Hindlimb muscle (tissue), 1 donor: ENCODE measurements around the gene EXT2. TPM values are rescaled to one million over a fixed set of nuclear protein-coding genes. Genes with fewer than 3 reads are reported as not detected.

ENCODE experiments used
- DNase-seq: peaks from one replicate; pipeline ENCODE4 v3.0.0-alpha.2; 2013
- polyA plus RNA-seq: library from polyadenylated mRNA; unstranded; fragments of 120-200 nt; gene quantifications from one replicate; pipeline ENCODE4 v1.2.1, GENCODE V29; 2013; ENCODE audit not compliant: insufficient read length

EXT2 gene
- polyA plus RNA-seq = 50.3 TPM

GRCh38 chr11:44095506-44096359 is at the start of gene EXT2:
Gene EXT2, plus strand, starts transcription at chr11:44095678. Its CDS starts 12,035 bp downstream, at chr11:44107713.
- DNase-seq = peak; percentile 91

GRCh38 chr11:44046182-44046581 is 49.3 kb upstream of the EXT2 start:
- no peak for DNase-seq

GRCh38 chr11:44047298-44047697 is 48.2 kb upstream of the EXT2 start:
- DNase-seq = no peak

GRCh38 chr11:44047931-44048431 is 47.5 kb upstream of the EXT2 start, which contains the start of gene ACCSL:
Gene ACCSL, plus strand, starts transcription at chr11:44047981. Its CDS starts 56 bp downstream, at chr11:44048037.
- DNase-seq = no peak

- DNase-seq = no peak
These were observed 45.6 kb upstream of the EXT2 start for GRCh38 chr11:44049832-44050231.

GRCh38 chr11:44051171-44051570 is 44.3 kb upstream of the EXT2 start:
- DNase-seq = no peak

- DNase-seq = no peak
These were observed 38.1 kb upstream of the EXT2 start for GRCh38 chr11:44057340-44057739.

- DNase-seq = no peak
These were observed 37.2 kb upstream of the EXT2 start for GRCh38 chr11:44058275-44058674.

GRCh38 chr11:44065161-44065661 is 30.3 kb upstream of the EXT2 start:
- DNase-seq = no peak

GRCh38 chr11:44065841-44066731 is 29.4 kb upstream of the EXT2 start, which contains the start of gene ACCS:
Gene ACCS, plus strand, starts transcription at chr11:44066270. Its CDS starts 1,358 bp downstream, at chr11:44067628.
- peak; percentile 96 for DNase-seq

- DNase-seq = peak; percentile 39
These were observed 28.7 kb upstream of the EXT2 start for GRCh38 chr11:44066732-44067141.

GRCh38 chr11:44067266-44067665 is 28.2 kb upstream of the EXT2 start:
- no peak for DNase-seq

- DNase-seq = no peak
These were observed 27.3 kb upstream of the EXT2 start for GRCh38 chr11:44068180-44068579.

- DNase-seq = no peak
These were observed 24.3 kb upstream of the EXT2 start for GRCh38 chr11:44071157-44071556.

- no peak for DNase-seq
These were observed 22.5 kb upstream of the EXT2 start for GRCh38 chr11:44072757-44073658.

- DNase-seq = no peak
These were observed 16.7 kb upstream of the EXT2 start for GRCh38 chr11:44078794-44079193.

- no peak for DNase-seq
These were observed 16.1 kb upstream of the EXT2 start for GRCh38 chr11:44079376-44079775.

GRCh38 chr11:44080951-44081350 is 14.5 kb upstream of the EXT2 start:
- no peak for DNase-seq

GRCh38 chr11:44082645-44083044 is 12.8 kb upstream of the EXT2 start:
- DNase-seq = no peak

- DNase-seq = no peak
These were observed 12.0 kb upstream of the EXT2 start for GRCh38 chr11:44083433-44083832.

- DNase-seq = no peak
These were observed 11.6 kb upstream of the EXT2 start for GRCh38 chr11:44083906-44084305.

- no peak for DNase-seq
These were observed 10.1 kb upstream of the EXT2 start for GRCh38 chr11:44085330-44085729.
